ENCODE measurements around the gene VOPP1. TPM values are rescaled to one million over a fixed set of nuclear protein-coding genes. Genes with fewer than 3 reads are reported as not detected.

VOPP1 gene
- total RNA-seq, 1 experiment from 2014 or later: 30.3 TPM

DNA sequence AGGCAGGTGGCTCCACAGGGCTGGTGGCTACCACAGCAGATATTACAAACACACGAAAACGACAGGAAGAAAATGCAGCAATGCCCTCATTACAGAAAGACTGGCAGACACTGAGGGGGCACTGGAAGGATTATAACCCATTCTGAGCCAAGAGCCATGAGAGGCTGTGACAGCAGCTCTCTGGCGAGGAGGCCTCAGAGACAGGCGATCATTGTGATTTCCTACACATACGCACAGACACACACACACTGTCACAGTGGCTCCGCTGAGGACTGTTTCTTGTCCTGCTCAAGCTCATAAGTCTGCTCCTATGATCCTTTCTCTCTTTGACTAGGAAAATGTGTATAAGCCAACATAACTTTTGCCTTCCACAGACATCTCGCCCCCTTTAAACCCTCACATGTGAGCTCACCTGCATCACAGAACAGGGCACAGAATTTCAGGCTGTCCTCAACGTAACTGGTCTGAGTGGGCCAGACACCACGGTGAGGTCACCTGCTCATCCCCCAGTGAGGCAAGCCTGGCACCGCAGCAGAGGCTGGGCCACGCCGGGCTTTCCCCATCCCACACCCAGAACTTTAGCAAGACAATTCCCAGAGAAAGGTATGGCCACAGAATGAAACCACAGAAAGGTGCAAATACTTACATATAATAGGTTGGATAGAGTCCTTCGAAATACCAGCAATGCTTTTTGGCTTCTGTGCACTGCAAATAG, 51.7 kb downstream of the VOPP1 start:
- H3K36me3 ChIP-seq (ENCODE audit: control insufficient read depth in 1 of 2, insufficient read depth in 2 of 2, low read length in 2 of 2): peaks cover 2 to 3% of the 10 kb centered on the region in 2 experiments; a peak in 1 of 4 replicates
- no peaks in the 10 kb centered on the region for H4K20me1 ChIP-seq (ENCODE audit: insufficient read depth)
- no peak overlapping the region for H2AFZ ChIP-seq (ENCODE audit: low read depth, low read length, poor library complexity, severe bottlenecking)
- ChIA-PET POLR2A (no interaction called here), CTCF (no interaction called here), RAD21 (ENCODE audit: low non-redundant PET in 1 of 2, low total read pairs in 2 of 2, uncharacterized antibody in 2 of 2, unreplicated experiment in 2 of 2) (no interaction called here)
- H3K4me3 ChIP-seq (replicated peaks in 1 of 2; ENCODE audit: low read depth in 1 of 2, low read length in 2 of 2): no peak overlapping the region
- H3K27ac ChIP-seq (ENCODE audit: low read depth, low read length): no peak overlapping the region
- no peaks in the 10 kb centered on the region for H3K4me1 ChIP-seq (ENCODE audit: control insufficient read depth in 1 of 2, insufficient read depth in 2 of 2, low read length in 2 of 2)
- H3K9me3 ChIP-seq (ENCODE audit: control insufficient read depth in 1 of 2, insufficient read depth in 1 of 2, low read depth in 1 of 2, low read length in 2 of 2): no peaks in the 10 kb centered on the region
- no TSS peak for BruUV-seq (replicated peaks)
- intact Hi-C loops (cut with micrococcal nuclease): no loop called here
- no peak for DNase-seq (ENCODE audit: low read depth, low spot score)
- H3K9me2 ChIP-seq (ENCODE audit: insufficient read depth): no peaks in the 10 kb centered on the region
- no peak overlapping the region for H3K9ac ChIP-seq (ENCODE audit: low read length)
- ATAC-seq: no peak
- no peaks in the 10 kb centered on the region for H3K27me3 ChIP-seq (ENCODE audit: insufficient read depth, low read length)
- no peak overlapping the region for H3K4me2 ChIP-seq (ENCODE audit: low read length)
- TF ChIP-seq ZNF274 (IDR thresholded peaks at IDR 0.05; ENCODE audit: low read depth, low read length) (no peak), EGR1 (IDR thresholded peaks at IDR 0.05; ENCODE audit: low read depth) (no peak), EZH2 (IDR thresholded peaks at IDR 0.05) (no peak), SIN3A (IDR thresholded peaks at IDR 0.05; ENCODE audit: low read depth) (no peak), SP1 (IDR thresholded peaks at IDR 0.05; ENCODE audit: low read depth) (no peak), YY1 (IDR thresholded peaks at IDR 0.05; ENCODE audit: extremely low read depth, insufficient replicate concordance, low read depth, low read length) (no peak), SRF (IDR thresholded peaks at IDR 0.05; ENCODE audit: low read depth) (no peak), RAD21 (IDR thresholded peaks at IDR 0.05; ENCODE audit: low read depth) (no peak), POLR2A (IDR thresholded peaks at IDR 0.05; ENCODE audit: borderline replicate concordance, extremely low read depth, insufficient read depth, insufficient read length) (no peak), FOSL1 (IDR thresholded peaks at IDR 0.05; ENCODE audit: low read depth) (no peak), TCF7L2 (IDR thresholded peaks at IDR 0.05; ENCODE audit: borderline replicate concordance, extremely low read depth, insufficient read depth, insufficient read length) (no peak), JUND (IDR thresholded peaks at IDR 0.05) (no peak), CBX3 (IDR thresholded peaks at IDR 0.05; ENCODE audit: low read depth) (no peak), ELF1 (IDR thresholded peaks at IDR 0.05; ENCODE audit: borderline replicate concordance, low read depth) (no peak), CEBPB (IDR thresholded peaks at IDR 0.05; ENCODE audit: low read depth) (no peak), POLR2AphosphoS5 (IDR thresholded peaks at IDR 0.05; ENCODE audit: low read depth, low read length) (no peak)
- TF ChIP-seq, protein P1, sequence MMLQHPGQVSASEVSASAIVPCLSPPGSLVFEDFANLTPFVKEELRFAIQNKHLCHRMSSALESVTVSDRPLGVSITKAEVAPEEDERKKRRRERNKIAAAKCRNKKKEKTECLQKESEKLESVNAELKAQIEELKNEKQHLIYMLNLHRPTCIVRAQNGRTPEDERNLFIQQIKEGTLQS (IDR thresholded peaks at IDR 0.05): no peak
- TF ChIP-seq, protein P2, sequence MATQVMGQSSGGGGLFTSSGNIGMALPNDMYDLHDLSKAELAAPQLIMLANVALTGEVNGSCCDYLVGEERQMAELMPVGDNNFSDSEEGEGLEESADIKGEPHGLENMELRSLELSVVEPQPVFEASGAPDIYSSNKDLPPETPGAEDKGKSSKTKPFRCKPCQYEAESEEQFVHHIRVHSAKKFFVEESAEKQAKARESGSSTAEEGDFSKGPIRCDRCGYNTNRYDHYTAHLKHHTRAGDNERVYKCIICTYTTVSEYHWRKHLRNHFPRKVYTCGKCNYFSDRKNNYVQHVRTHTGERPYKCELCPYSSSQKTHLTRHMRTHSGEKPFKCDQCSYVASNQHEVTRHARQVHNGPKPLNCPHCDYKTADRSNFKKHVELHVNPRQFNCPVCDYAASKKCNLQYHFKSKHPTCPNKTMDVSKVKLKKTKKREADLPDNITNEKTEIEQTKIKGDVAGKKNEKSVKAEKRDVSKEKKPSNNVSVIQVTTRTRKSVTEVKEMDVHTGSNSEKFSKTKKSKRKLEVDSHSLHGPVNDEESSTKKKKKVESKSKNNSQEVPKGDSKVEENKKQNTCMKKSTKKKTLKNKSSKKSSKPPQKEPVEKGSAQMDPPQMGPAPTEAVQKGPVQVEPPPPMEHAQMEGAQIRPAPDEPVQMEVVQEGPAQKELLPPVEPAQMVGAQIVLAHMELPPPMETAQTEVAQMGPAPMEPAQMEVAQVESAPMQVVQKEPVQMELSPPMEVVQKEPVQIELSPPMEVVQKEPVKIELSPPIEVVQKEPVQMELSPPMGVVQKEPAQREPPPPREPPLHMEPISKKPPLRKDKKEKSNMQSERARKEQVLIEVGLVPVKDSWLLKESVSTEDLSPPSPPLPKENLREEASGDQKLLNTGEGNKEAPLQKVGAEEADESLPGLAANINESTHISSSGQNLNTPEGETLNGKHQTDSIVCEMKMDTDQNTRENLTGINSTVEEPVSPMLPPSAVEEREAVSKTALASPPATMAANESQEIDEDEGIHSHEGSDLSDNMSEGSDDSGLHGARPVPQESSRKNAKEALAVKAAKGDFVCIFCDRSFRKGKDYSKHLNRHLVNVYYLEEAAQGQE (IDR thresholded peaks at IDR 0.05; ENCODE audit: low read depth): no peak
- TF ChIP-seq, protein P3, sequence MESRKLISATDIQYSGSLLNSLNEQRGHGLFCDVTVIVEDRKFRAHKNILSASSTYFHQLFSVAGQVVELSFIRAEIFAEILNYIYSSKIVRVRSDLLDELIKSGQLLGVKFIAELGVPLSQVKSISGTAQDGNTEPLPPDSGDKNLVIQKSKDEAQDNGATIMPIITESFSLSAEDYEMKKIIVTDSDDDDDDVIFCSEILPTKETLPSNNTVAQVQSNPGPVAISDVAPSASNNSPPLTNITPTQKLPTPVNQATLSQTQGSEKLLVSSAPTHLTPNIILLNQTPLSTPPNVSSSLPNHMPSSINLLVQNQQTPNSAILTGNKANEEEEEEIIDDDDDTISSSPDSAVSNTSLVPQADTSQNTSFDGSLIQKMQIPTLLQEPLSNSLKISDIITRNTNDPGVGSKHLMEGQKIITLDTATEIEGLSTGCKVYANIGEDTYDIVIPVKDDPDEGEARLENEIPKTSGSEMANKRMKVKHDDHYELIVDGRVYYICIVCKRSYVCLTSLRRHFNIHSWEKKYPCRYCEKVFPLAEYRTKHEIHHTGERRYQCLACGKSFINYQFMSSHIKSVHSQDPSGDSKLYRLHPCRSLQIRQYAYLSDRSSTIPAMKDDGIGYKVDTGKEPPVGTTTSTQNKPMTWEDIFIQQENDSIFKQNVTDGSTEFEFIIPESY (IDR thresholded peaks at IDR 0.05; ENCODE audit: extremely low read depth, insufficient replicate concordance, low read length): no peak
- TF ChIP-seq, protein P4, sequence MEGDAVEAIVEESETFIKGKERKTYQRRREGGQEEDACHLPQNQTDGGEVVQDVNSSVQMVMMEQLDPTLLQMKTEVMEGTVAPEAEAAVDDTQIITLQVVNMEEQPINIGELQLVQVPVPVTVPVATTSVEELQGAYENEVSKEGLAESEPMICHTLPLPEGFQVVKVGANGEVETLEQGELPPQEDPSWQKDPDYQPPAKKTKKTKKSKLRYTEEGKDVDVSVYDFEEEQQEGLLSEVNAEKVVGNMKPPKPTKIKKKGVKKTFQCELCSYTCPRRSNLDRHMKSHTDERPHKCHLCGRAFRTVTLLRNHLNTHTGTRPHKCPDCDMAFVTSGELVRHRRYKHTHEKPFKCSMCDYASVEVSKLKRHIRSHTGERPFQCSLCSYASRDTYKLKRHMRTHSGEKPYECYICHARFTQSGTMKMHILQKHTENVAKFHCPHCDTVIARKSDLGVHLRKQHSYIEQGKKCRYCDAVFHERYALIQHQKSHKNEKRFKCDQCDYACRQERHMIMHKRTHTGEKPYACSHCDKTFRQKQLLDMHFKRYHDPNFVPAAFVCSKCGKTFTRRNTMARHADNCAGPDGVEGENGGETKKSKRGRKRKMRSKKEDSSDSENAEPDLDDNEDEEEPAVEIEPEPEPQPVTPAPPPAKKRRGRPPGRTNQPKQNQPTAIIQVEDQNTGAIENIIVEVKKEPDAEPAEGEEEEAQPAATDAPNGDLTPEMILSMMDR (IDR thresholded peaks at IDR 0.05 in 2 of 3, conservative IDR thresholded peaks at IDR 0.05 in 1 of 3; ENCODE audit: borderline replicate concordance in 1 of 3, insufficient read depth in 1 of 3, low read depth in 2 of 3, low read length in 2 of 3): no peak
- no peaks in the 10 kb centered on the region for H3K79me2 ChIP-seq (ENCODE audit: insufficient read depth, low read length)

All from HCT116 (cell line).